IMR-90 (cell line): ENCODE results near the gene MKNK2. TPM values are rescaled to one million over a fixed set of nuclear protein-coding genes. Genes with fewer than 3 reads are reported as not detected.

Experiments used
- CHD1 ChIP-seq: IDR thresholded peaks from 2 replicates; pipeline ENCODE4 v1.6.1; 2012; ENCODE audit warnings: low read depth, low read length, improper control_type of control experiment
- CTCF ChIP-seq: conservative IDR thresholded peaks from 2 replicates; pipeline ENCODE4 v1.5.1; 2012; ENCODE audit warnings: mild to moderate bottlenecking, low read depth, low read length, improper control_type of control experiment
- USF2 ChIP-seq: fragments of 150-350 bp; IDR thresholded peaks from 2 replicates; pipeline ENCODE4 v1.6.1; 2017; ENCODE audit warnings: mild to moderate bottlenecking, antibody characterized with exemption, low read length, low read depth
- polyA plus RNA-seq, 3 experiments: library from polyadenylated mRNA; depleted of rRNA; stranded (reverse); fragments of >200 nt; gene quantifications; 2 replicates each; pipeline ENCODE4 v1.2.3, GENCODE V29; 2012; ENCODE audit warnings: low replicate concordance in 1 of 3
- total RNA-seq: library from RNA; depleted of rRNA; stranded (reverse); fragments of >200 nt; gene quantifications from 2 replicates; pipeline ENCODE4 v1.2.3, GENCODE V29; 2012

The MKNK2 gene
- total and polyA plus RNA-seq, 2 of the 4 experiments (the other 2 are of a cell fraction) = 21.9 to 31.8 TPM

- no peak for TF ChIP-seq USF2
- TF ChIP-seq CTCF = no peak
- TF ChIP-seq CHD1 = no peak
These were observed 995 bp upstream of the MKNK2 start (continued) for GRCh38 chr19:2051773-2052704.
